Suppressor macrophage treated with lipopolysaccharide for 1 hour (primary cell): ENCODE data around the gene PNCK.
A peak's percentile ranks its signal among the peaks of the same experiment; 100 is the strongest.

Source experiments
- DNase-seq, 3 donors: peaks; one replicate each; pipeline ENCODE4 v3.0.0-alpha.2; 2020 to 2022

Gene PNCK

DNA sequence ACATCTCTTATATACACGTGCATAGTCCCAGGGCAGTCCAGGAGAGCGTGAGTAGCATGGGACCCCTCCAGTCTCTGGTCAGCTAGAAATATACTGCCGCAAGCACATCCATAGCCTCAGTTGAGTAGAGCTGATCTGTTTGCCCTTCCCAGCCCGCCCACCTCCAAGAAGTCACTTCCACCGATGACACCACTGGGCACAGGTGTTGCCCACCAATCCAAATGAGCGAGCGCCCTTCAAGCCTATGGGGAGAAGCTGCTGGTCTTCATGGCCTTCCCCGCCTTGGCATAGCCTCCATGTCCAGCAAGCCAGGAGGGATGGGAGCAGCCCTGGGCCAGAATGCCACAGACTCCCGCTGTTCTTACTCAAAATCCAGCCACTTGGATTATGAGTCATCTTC, 16.5 kb downstream of the PNCK start:
- no peak for DNase-seq

- DNase-seq, result no peak
Measured at GRCh38 chrX:153653556-153653955, 20.1 kb downstream of the PNCK start.

DNA sequence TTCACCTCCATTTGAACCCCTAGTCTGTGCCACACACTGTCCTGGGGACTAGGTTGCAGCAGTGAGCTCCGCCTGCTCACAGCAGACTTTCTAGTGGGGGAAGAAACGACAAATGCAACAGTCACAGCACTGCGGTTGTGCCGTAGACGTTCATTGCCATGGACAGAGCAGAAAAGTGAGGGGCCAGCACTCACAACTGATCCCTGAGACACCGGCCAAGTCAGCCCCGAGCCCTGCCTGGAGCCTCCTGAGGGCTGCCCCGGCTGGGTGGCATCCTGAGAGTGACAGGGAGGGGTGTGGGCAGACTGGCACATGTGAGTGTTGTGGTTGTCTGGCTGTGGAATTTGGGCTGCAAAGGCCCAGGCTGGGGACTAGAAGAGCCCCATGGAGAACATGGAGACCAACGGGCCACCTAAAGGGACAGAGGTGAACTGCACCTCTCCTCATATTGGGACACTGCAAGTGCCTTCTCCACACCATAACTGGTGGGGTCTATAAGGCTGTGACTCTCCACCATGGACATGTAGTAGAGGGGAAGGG, 22.0 kb downstream of the PNCK start:
- DNase-seq, result no peak

GRCh38 chrX:153650959-153651358, 22.7 kb downstream of the PNCK start:
- no peak for DNase-seq

DNA sequence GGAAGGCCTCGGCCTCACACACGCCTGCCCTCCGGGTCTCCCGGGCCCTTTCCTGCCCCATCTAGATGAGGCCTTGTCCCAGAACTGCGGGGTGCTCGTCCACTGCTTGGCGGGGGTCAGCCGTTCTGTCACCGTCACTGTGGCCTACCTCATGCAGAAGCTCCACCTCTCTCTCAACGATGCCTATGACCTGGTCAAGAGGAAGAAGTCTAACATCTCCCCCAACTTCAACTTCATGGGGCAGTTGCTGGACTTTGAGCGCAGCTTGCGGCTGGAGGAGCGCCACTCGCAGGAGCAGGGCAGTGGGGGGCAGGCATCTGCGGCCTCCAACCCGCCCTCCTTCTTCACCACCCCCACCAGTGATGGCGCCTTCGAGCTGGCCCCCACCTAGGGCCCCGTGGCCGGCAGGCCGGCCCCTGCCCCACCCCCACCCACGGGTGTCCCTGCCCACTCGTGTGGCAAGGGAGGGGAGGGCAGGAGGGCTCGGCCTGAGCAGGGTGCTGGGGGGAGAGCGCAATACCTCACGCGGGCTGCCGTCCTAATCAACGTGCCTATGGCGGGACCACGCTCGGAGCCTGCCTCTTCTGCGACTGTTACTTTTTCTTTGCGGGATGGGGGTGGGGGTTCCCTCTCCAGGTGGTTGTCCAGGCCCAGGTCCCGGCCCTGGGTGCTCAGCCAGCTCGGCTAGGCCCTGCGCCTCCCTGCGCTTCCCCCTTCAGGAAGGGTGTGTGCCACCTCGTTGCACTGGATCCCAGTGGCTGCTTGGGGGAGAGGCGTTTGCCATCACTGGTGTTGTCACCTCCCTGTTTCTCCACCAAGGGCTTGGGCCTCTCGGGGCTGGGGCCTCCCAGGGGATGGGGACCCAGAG, 23.5 kb downstream of the PNCK start:
- no peak for DNase-seq

- DNase-seq, result peak; percentile 57 to 77 (median 65)
Measured at GRCh38 chrX:153649178-153649914, 24.3 kb downstream of the PNCK start.

DNA sequence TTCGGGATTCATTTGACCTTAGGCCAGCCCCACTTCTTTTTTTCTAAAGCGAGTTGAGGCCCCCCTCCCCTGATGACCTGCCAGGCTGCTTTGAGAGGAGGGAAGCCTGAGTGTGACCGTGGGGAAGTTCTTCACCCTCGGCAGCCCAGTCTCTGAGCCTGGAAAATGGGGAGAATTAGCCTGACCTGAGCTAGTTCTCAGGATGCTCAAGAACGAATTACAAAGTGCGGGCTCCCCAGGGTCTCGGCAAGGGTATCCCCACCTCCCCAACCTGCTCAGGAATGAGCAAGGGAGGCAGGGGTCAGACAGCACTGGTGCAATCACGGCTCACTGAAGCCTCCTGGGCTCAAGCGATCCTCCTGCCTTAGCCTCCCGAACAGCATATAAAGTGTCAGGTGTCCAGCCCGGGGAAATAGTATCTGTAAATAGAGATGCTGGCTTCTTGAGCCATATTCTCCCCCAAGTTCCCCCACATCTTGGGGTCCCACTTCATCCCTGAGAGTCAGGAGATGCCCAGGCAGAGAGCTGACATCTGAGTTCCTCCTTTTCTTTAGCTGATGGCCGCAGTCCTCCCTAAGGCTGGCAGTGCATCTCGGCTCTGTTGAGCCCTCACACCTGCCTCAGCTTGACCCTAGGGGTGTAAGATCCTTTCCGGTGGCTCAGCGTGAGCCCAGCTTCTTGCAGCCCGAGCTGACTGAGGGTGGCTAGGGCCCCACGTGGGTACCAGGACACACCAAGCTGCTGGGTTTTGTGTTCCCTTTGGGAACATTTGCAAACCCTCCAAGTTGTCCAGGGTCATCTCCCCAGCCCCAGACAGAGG, 25.0 kb downstream of the PNCK start:
- DNase-seq, result no peak

DNA sequence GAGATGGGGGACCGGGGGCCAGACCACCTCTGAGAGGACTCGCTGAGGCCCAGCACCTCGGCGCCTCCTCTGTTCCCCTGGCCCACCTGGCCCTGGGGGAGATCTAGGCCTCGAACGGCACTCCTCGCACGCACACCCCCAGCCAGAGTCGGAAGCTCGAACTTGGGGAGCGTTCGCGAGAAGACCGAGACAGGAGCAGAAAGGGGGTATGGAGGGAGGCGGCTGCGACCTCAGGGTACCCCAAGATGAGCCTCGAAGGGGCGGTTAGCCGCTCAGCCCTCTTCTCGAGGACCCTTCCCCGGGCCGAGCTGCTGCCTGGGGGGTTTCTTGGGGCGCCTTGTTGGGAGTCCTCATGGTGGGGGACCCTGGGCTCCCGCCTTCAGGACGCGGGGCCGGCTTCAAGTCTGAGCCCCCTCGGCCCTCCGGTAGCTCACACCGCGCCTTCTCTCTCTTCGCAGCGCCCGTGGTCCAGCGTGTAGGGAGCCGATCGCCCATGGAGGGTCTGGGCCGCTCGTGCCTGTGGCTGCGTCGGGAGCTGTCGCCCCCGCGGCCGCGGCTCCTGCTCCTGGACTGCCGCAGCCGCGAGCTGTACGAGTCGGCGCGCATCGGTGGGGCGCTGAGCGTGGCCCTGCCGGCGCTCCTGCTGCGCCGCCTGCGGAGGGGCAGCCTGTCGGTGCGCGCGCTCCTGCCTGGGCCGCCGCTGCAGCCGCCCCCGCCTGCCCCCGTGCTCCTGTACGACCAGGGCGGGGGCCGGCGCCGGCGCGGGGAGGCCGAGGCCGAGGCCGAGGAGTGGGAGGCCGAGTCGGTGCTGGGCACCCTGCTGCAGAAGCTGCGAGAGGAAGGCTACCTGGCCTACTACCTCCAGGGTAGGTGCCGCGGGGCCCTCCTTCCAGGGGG, 25.9 kb downstream of the PNCK start:
- peak in 1 of 3 donors; percentile 7 for DNase-seq

GRCh38 chrX:153646620-153647373, 26.8 kb downstream of the PNCK start, which contains the start of gene DUSP9:
Gene DUSP9, plus strand, starts transcription at chrX:153647203. Its CDS starts 751 bp downstream, at chrX:153647954.
- DNase-seq, result peak; percentile 24 to 57 (median 32)

DNA sequence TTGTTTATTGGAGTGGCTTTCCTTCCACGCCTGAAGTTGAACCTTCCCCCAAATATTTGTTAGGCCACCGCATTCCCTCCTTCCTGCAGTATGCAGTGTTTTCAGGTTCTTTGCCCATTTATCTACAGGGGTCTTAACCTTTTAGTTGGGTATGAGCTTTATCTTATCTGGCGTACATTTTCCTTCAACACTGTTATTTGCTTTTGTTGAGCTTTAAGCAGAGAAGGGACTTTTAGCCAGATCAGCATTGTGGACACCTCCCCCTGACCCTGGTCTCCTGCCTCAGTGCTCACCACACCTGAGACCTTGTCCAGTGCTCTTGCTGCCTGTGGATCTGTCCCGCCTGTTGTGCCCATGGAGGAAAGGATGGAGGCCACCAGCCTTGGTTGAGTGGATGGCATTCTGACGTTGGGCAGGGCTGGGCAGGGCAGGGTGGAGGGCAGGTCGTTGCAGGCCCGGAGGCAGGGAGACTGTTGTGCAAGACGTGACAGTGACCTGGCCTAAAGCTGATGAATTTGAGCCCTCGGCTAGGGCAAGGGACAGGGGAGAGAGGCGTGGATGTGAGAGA, 27.6 kb downstream of the PNCK start:
- no peak for DNase-seq

- DNase-seq, result no peak
Measured at GRCh38 chrX:153645151-153645550, 28.5 kb downstream of the PNCK start.

DNA sequence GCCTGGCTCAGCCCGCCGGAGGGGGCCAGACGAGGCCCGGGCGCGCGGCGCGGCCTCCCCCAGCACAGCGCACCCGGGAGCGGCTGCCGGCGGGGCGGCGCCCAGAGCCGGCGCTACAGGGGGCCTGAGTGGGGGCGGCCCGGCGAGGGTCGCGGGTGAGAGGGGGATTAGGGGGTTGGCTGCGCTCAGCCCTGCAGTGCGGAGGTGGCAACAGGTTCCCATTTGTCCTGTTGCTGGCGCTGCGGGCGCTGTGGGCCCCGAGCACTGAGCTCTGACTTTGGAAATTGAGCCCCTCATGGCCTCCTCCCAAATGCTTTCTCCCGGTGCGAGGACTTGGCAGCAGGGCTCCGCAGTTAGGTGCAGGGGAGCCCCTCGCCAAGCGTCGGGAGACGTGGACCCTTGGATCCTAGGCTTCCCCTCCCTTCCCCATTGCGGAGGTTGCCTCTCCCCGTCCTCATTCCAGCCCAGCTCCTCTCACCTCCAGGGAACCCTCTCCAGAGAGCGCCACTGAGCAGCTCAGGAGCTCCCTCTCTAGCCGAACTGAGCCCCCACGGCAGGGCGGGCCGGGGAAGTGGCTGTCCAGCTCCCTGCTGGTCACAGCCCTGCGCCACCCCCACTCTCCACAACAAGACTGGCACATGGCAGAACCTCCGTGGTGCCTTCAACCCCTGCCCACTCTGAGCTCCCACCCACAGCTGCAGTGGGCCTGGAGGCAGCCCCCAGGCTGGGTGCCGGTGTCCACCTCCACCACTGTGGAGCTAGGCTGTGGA, 29.1 kb downstream of the PNCK start:
- DNase-seq, result no peak

DNA sequence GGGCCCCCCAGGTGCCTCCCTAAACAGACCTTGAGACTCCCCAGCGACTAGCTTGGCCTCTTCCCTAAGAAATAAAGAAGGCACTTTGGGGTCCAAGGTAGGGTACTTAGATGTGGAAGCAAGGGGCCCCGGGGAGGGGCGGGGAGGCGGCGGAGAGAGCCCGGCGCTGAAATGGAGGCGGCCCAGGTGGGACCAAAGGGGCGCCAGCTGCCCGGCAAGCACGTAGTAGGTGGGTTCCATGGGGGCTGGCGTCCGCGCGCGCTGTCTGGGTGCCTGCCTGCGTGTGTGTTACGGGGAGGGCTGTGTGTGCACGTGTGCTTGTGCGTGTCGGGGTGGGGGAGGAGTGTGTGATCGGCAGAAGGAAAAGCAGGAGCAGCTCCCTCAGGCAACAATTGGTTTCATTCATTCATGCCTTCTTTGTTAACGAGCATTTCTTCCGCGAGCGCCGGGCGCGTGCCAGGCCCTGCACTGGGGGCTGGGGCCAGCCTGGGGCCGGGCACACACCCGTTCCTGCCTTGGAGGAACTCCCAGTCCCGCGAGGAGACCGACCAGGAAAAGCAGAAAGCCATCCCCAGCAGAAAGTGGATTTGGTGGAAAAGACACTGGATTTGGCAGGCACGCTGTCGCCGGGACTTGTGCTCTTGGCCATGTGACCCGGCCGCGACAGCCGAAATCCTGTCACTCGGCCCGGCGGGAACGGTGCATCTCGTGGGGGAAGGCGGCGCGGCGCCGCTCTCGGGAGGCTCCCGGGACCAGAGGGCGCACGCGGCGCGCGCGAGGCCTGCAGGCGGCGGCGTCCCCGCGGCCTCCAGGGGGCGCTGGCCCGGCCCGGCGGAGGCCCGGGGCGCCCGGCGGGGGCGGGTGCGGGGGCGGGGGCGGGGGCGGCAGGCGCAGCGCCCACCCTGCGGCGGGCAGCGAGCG, 29.9 kb downstream of the PNCK start:
- DNase-seq, result peak; percentile 19 to 69 (median 48)

- no peak for DNase-seq
Measured at GRCh38 chrX:153642655-153643430, 30.8 kb downstream of the PNCK start.

DNA sequence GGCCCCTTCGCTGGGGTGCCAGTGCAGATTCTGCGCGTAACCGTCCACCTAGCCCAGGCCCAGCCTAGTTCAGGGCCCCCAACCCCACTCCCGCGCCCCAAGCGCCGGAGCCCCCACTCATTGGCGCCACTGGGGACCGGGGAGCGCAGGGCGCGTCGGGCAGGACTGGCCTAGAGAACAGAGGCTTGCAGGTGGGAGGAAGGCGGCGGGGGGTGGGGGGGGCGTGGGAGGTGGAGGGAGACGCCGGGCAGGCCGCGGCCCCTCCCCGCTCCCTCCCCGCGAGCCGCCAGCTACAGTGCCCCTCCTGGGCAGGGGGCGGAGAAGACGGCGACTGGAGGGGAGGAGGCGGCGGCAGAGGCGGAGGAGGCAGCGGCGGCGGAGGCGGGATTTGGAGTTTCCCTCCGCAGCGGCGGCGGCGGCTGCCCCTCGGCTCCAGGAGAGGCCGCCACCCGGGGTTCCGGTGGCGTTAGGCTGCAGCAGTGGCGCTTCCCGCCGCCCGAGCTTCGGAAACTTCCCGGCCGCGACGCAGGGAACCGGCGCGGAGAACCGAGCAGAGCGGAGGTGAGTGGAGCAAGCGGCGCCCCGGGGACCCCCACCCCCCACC, 31.5 kb downstream of the PNCK start:
- DNase-seq, result peak in 1 of 3 donors; percentile 61

DNA sequence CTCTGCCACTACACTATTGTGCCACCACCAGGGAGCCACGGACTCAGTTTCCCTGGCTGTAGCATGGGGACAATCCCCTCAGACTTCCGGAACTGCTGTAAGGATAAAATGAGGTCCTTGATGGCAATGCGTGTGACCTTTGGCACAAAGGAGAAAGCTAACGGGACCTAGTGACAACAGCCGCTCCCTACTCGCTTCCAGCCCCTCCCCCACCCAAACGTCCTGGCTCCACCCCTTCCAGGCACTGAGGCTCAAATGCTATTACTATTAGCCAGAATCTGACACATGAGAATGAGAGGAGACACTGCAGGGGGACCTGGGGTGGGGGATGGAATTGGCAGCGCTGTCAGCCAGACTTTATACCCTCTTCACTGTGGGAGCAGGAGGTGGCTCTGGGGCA, 32.0 kb downstream of the PNCK start:
- DNase-seq, result no peak
